Measurements from ENCODE around the gene IFITM2.
"Not testable (repeated sequence)": the region's sequence is repeated elsewhere in the genome, so short reads cannot be mapped to it uniquely, and the experiment has no call there.

Gene IFITM2

GRCh38 chr11:311013-311748 is 3.6 kb downstream of the IFITM2 start:
- not testable (repeated sequence) for DNase-seq

GRCh38 chr11:312092-312816 is 4.6 kb downstream of the IFITM2 start:
- peak; percentile 46 for DNase-seq

GRCh38 chr11:313304-313786 is 5.7 kb downstream of the IFITM2 start:
- no peak for DNase-seq

- DNase-seq = peak; percentile 64
These were observed 6.4 kb downstream of the IFITM2 start, which contains the start of gene IFITM1 for GRCh38 chr11:313787-314553. Gene IFITM1, plus strand, starts transcription at chr11:314040. Its CDS starts 131 bp downstream, at chr11:314171.

- DNase-seq = not testable (repeated sequence)
These were observed 6.9 kb downstream of the IFITM2 start for GRCh38 chr11:314554-314875.

- DNase-seq = no peak
These were observed 7.5 kb downstream of the IFITM2 start for GRCh38 chr11:315051-315481.

GRCh38 chr11:315516-315994 is 7.9 kb downstream of the IFITM2 start:
- no peak for DNase-seq

- no peak for DNase-seq
These were observed 8.6 kb downstream of the IFITM2 start for GRCh38 chr11:316031-316701.

- DNase-seq = no peak
These were observed 9.3 kb downstream of the IFITM2 start for GRCh38 chr11:316891-317301.

GRCh38 chr11:317668-318404 is 10.2 kb downstream of the IFITM2 start:
- not testable (repeated sequence) for DNase-seq

GRCh38 chr11:318405-319120 is 10.9 kb downstream of the IFITM2 start:
- not testable (repeated sequence) for DNase-seq

GRCh38 chr11:319121-319887 is 11.7 kb downstream of the IFITM2 start:
- DNase-seq = not testable (repeated sequence)

- DNase-seq = not testable (repeated sequence)
These were observed 12.3 kb downstream of the IFITM2 start for GRCh38 chr11:319888-320273.

GRCh38 chr11:324156-324555 is 16.5 kb downstream of the IFITM2 start:
- no peak for DNase-seq

- not testable (repeated sequence) for DNase-seq
These were observed 17.2 kb downstream of the IFITM2 start for GRCh38 chr11:324593-325517.

- no peak for DNase-seq
These were observed 18.4 kb downstream of the IFITM2 start for GRCh38 chr11:325796-326591.

GRCh38 chr11:326592-326841 is 18.9 kb downstream of the IFITM2 start:
- no peak for DNase-seq

- DNase-seq = no peak
These were observed 19.4 kb downstream of the IFITM2 start for GRCh38 chr11:326842-327580.
